GM23248 (cell line): Measurements from ENCODE around the gene TJP3. TPM values are rescaled to one million over a fixed set of nuclear protein-coding genes. Genes with fewer than 3 reads are reported as not detected.

ENCODE experiments used
- DNase-seq: peaks from one replicate; pipeline ENCODE4 v3.0.0-alpha.2; 2015
- H2AFZ ChIP-seq: fragments of 200-600 bp; sonication (generic); 2 replicates; pipeline ENCODE4 v1.6.1; 2016; ENCODE audit warnings: antibody characterized with exemption
- H3F3A ChIP-seq: fragments of 200-600 bp; sonication (generic); 2 replicates; pipeline ENCODE4 v1.6.1; 2016; ENCODE audit warnings: mild to moderate bottlenecking, antibody characterized with exemption, mixed run types; ENCODE audit not compliant: insufficient read depth
- H3K27ac ChIP-seq: fragments of 200-600 bp; sonication (generic); 2 replicates; pipeline ENCODE4 v1.5.1; 2016; ENCODE audit warnings: mild to moderate bottlenecking
- H3K27me3 ChIP-seq: fragments of 200-600 bp; sonication (generic); replicated peaks from 2 replicates; pipeline ENCODE4 v1.6.1; 2016; ENCODE audit warnings: mild to moderate bottlenecking; ENCODE audit not compliant: insufficient read depth
- H3K36me3 ChIP-seq: fragments of 200-600 bp; sonication (generic); 2 replicates; pipeline ENCODE4 v1.6.1; 2016; ENCODE audit warnings: low read depth, mild to moderate bottlenecking
- H3K4me1 ChIP-seq: fragments of 200-600 bp; sonication (generic); 2 replicates; pipeline ENCODE4 v1.6.1; 2016; ENCODE audit warnings: mild to moderate bottlenecking; ENCODE audit not compliant: insufficient read depth
- H3K4me2 ChIP-seq: fragments of 200-600 bp; sonication (generic); one replicate; pipeline ENCODE4 v1.6.1; 2016; ENCODE audit warnings: mild to moderate bottlenecking; ENCODE audit not compliant: unreplicated experiment
- H3K4me3 ChIP-seq: fragments of 200-600 bp; sonication (generic); 2 replicates; pipeline ENCODE4 v1.5.1; 2016; ENCODE audit warnings: mild to moderate bottlenecking
- H3K79me2 ChIP-seq: fragments of 200-600 bp; sonication (generic); 2 replicates; pipeline ENCODE4 v1.6.1; 2016; ENCODE audit warnings: mild to moderate bottlenecking; ENCODE audit not compliant: insufficient read depth
- H3K9ac ChIP-seq: fragments of 200-600 bp; sonication (generic); 2 replicates; pipeline ENCODE4 v1.6.1; 2016; ENCODE audit warnings: mild to moderate bottlenecking
- H3K9me2 ChIP-seq: fragments of 200-600 bp; sonication (generic); 2 replicates; pipeline ENCODE4 v1.6.1; 2016; ENCODE audit warnings: mixed run types, mild to moderate bottlenecking, moderate library complexity; ENCODE audit not compliant: insufficient read depth
- H3K9me3 ChIP-seq: fragments of 200-600 bp; sonication (generic); one replicate; pipeline ENCODE4 v1.6.1; 2017; ENCODE audit warnings: low read depth
- H4K20me1 ChIP-seq: fragments of 200-600 bp; sonication (generic); 2 replicates; pipeline ENCODE4 v1.6.0; 2016; ENCODE audit not compliant: insufficient read depth
- EZH2 ChIP-seq: fragments of 200-600 bp; sonication (generic); IDR thresholded peaks from 2 replicates; pipeline ENCODE4 v1.6.1; 2018; ENCODE audit warnings: antibody characterized with exemption, mild to moderate bottlenecking; ENCODE audit not compliant: insufficient read depth, poor library complexity, severe bottlenecking
- EZH2phosphoT487 ChIP-seq: fragments of 200-600 bp; sonication (generic); IDR thresholded peaks from 2 replicates; pipeline ENCODE4 v1.6.1; 2018; ENCODE audit warnings: antibody characterized with exemption, moderate library complexity, mild to moderate bottlenecking, low read depth; ENCODE audit not compliant: insufficient read depth
- WGBS, 2 experiments: methylation state at CpG; one replicate each; pipeline ENCODE4 v1.1.6; 2015 to 2017; ENCODE audit warnings: low lambda C conversion rate in 2 of 2, low coverage in 1 of 2; ENCODE audit errors: missing lambda C conversion rate in 2 of 2; 5-methylcytosine and 5-hydroxymethylcytosine counted together
- in situ Hi-C: fragments of 300-500 bp; cut with MboI; formaldehyde crosslinking; loops from 2 replicates; pipeline ENCODE4 v1.15.0; 2020
- polyA plus RNA-seq: library from polyadenylated mRNA; unstranded; fragments of >200 nt; fragmentation: Nextera tagmentation; extraction: Ambion mirVana; gene quantifications from 2 replicates; pipeline ENCODE4 v1.2.1, GENCODE V29; 2016
- total RNA-seq: library from RNA; depleted of rRNA; stranded (reverse); fragments of >200 nt; shearing (Covaris generic); gene quantifications from 2 replicates; pipeline ENCODE4 v1.2.3, GENCODE V29; 2014

TJP3 gene
- total and polyA plus RNA-seq, 2 experiments from 2014 or later: not detected

GRCh38 chr19:3725121-3725520 is 16.9 kb downstream of the TJP3 start:
- Histone ChIP-seq H3K4me3 (no peak overlapping the region), H3K9me2 (no peaks in the 10 kb centered on the region), H3K4me2 (no peak overlapping the region), H4K20me1 (no peaks in the 10 kb centered on the region), H3K36me3 (no peaks in the 10 kb centered on the region), H3K9ac (no peak overlapping the region), H3K27me3 (peaks cover 19% of the 10 kb centered on the region), H3K9me3 (no peaks in the 10 kb centered on the region), H3K79me2 (no peaks in the 10 kb centered on the region), H3F3A (no peaks in the 10 kb centered on the region), H3K4me1 (no peaks in the 10 kb centered on the region), H2AFZ (no peak overlapping the region), H3K27ac (no peak overlapping the region)
- in situ Hi-C loops: no loop called here
- TF ChIP-seq EZH2 (no peak), EZH2phosphoT487 (no peak)
- WGBS, 2 experiments: 74 to 77% methylated on average over 3 of the region's 3 CpGs
- no peak for DNase-seq

GRCh38 chr19:3725640-3726310 is 17.6 kb downstream of the TJP3 start:
- TF ChIP-seq EZH2phosphoT487: no peak
- TF ChIP-seq EZH2: no peak
- Histone ChIP-seq H3K79me2 (no peaks in the 10 kb centered on the region), H2AFZ (no peak overlapping the region), H3K4me2 (no peak overlapping the region), H3K9me3 (no peaks in the 10 kb centered on the region), H3K4me3 (no peak overlapping the region), H3K4me1 (no peaks in the 10 kb centered on the region), H3K9ac (no peak overlapping the region), H3K9me2 (no peaks in the 10 kb centered on the region), H3F3A (no peaks in the 10 kb centered on the region), H3K27me3 (peaks cover 19% of the 10 kb centered on the region), H3K27ac (no peak overlapping the region), H3K36me3 (no peaks in the 10 kb centered on the region), H4K20me1 (no peaks in the 10 kb centered on the region)
- in situ Hi-C loops: no loop called here
- DNase-seq: no peak
- WGBS, 2 experiments: 28 to 34% methylated on average over 14 of the region's 14 CpGs

GRCh38 chr19:3730457-3730958 is 22.3 kb downstream of the TJP3 start:
- no peaks in the 10 kb centered on the region for H3K79me2 ChIP-seq
- no peak overlapping the region for H3K4me3 ChIP-seq
- TF ChIP-seq EZH2phosphoT487 (no peak), EZH2 (no peak)
- no peaks in the 10 kb centered on the region; the same call in 1 of the 2 replicates for H3K27me3 ChIP-seq
- in situ Hi-C loops: no loop called here
- H3K4me1 ChIP-seq: no peaks in the 10 kb centered on the region
- no peak for DNase-seq
- H3K27ac ChIP-seq: no peak overlapping the region
- no peaks in the 10 kb centered on the region for H4K20me1 ChIP-seq
- no peak overlapping the region for H3K9ac ChIP-seq
- no peaks in the 10 kb centered on the region for H3K36me3 ChIP-seq
- WGBS, 2 experiments: 88 to 89% methylated on average over 28 to 32 of the region's 32 CpGs
- no peaks in the 10 kb centered on the region for H3K9me2 ChIP-seq
- H3K4me2 ChIP-seq: no peak overlapping the region
- no peaks in the 10 kb centered on the region for H3K9me3 ChIP-seq
- H3F3A ChIP-seq: no peaks in the 10 kb centered on the region
- no peak overlapping the region for H2AFZ ChIP-seq

- Histone ChIP-seq H3K9ac (no peak overlapping the region), H3K4me3 (no peak overlapping the region), H3K4me1 (no peaks in the 10 kb centered on the region), H3K4me2 (no peak overlapping the region), H3K9me2 (no peaks in the 10 kb centered on the region), H4K20me1 (no peaks in the 10 kb centered on the region), H3K9me3 (no peaks in the 10 kb centered on the region), H3F3A (no peaks in the 10 kb centered on the region), H3K79me2 (no peaks in the 10 kb centered on the region), H2AFZ (no peak overlapping the region), H3K27ac (no peak overlapping the region), H3K36me3 (no peaks in the 10 kb centered on the region), H3K27me3 (no peaks in the 10 kb centered on the region; the same call in 1 of the 2 replicates)
- TF ChIP-seq EZH2phosphoT487 (no peak), EZH2 (no peak)
- 46 to 50% methylated on average over 1 of the region's 1 CpG for WGBS, 2 experiments
- in situ Hi-C loops: no loop called here
- no peak for DNase-seq
These were observed 23.9 kb downstream of the TJP3 start for GRCh38 chr19:3732108-3732507.
